T follicular helper cell (primary cell): ENCODE data around the gene NT5E.

Experiments
- DNase-seq: peaks from one replicate; pipeline ENCODE4 v3.0.0-alpha.2; 2020; ENCODE audit warnings: low read depth

The NT5E gene

GRCh38 chr6:85421972-85422371 is 27.9 kb upstream of the NT5E start:
- no peak for DNase-seq

DNA sequence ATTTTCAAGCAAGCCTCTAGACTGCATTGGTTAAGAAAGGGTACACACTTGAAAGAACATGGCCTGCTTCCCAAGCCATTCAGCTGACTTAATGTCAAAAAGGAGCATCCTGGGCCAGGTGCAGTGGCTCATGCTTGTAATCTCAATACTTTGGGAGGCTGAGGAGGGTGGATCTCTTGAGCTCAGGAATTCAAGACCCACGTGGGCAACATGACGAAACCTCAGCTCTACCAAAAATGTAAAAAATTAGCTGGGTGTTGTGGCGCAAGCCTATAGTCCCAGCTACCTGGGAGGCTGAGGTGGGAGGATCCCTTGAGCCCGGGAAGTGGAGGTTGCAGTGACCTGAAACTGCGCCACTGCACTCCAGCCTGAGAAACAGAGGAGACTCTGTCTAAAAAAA is 26.9 kb upstream of the NT5E start:
- DNase-seq = no peak

DNA sequence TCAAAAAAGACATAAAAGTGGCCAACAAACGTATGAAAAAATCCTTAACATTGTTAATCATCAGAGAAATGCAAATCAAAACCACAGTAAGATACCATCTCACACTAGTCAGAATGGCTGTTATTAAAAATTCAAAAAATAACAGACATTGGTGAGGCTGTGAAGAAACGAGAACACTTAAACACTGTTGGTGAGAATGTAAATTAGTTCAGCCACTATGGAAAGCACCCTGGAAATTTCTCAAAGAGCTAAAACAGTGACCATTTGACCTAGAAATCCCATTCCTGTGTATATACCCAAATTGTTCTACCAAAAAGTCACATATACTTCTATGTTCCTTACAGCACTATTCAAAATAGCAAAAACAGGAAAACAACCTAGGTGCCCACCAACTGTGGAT is 24.9 kb upstream of the NT5E start:
- DNase-seq = no peak

DNA sequence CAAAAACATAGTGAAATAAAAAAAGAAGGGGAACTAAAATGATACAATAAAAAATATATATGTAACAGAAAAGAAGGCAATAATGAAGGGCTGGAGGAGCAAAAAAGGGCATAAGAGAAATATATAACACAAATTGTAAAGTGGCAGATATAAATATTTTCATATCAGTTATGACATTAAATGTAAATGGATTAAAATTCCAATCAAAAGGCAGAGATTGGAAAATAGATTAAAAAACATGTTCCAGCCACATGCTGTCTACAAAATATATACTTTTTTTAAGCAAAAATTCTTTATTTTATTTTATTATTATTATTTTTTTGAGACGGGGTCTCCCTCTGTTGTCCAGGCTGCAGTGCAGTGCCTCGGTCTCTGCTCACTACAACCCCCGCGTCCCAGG is 23.9 kb upstream of the NT5E start:
- no peak for DNase-seq

GRCh38 chr6:85428486-85428885 is 21.4 kb upstream of the NT5E start:
- DNase-seq = no peak

DNA sequence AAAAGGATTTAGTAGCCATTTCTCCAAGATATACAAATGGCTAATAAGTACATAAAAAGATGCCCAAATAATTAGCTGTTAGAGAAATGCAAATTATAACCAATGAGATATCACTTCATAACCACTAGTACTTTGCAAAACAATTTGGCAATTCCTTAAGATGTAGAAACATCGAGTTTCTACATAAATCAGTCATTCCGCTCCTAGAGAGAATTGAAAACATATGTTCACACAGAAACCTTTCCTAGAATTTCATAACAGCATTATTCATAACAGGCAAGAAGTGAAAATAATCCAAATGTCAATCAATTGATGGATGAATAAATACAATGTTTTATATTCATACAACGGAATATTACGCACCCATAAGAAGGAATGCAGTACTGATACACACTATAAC is 20.5 kb upstream of the NT5E start:
- DNase-seq = no peak

GRCh38 chr6:85431271-85431670 is 18.6 kb upstream of the NT5E start:
- no peak for DNase-seq

GRCh38 chr6:85432554-85432953 is 17.3 kb upstream of the NT5E start:
- DNase-seq = no peak

DNA sequence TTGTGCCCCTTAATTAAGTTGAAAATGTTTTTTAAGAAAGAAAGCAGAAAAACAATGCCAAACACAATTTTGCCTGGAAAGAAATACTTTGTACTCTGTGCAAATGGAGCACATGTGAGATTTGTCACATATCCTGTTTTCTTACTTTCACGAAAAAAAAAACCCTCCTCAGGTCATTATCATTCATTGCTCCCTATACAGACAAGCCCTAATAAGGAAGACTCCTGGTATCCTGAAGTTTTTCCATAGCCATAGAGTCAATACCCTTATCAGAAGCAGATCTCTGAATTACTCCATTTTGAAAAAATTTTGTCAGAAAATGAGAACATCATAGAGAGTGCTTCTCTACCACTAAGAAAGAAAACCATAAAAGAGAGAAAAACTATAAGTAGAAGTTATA is 14.0 kb upstream of the NT5E start:
- no peak for DNase-seq

DNA sequence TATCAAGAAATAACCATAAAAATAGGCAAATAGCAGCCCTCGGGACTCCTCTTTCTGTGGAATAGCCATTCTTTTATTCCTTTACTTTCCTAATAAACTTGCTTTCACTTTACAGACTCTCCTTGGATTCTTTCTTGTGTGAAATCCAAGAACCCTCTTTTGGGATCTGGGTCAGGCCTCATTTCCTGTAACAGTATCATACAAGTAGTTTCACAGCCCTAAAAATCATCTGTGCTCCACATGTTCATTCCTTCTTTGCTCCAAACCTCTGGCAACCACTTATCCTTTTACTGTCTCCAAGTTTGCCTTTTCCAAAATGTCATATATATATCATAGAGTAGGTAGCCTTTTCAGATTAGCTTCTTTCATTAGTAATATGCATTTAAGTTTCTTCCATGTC is 13.5 kb upstream of the NT5E start:
- no peak for DNase-seq

DNA sequence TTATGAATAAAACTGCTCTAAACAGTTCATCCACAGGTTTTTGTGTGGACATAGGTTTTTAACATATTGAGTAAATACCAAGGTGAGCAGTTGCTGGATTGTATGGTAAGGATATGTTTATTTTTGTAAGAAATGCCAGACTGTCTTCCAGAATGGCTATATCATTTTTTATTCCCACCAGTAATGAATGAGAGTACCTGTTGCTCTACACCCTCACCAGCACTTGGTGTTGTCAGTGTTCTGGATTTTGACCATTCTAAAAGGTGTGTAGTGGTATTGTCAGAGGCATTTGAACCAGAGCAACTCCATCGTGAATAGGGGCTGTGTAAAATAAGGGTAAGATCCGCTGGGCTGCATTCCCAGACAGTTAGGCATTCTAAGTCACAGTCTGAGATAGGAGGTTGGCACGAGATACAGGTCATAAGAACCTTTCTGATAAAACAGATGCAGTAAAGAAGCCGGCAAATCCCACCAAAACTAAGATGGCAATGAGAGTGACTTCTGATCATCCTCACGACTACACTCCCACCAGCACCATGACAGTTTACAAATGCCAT is 12.9 kb upstream of the NT5E start:
- no peak for DNase-seq

- no peak for DNase-seq
Measured at GRCh38 chr6:85443349-85444117, 6.3 kb upstream of the NT5E start.

- no peak for DNase-seq
Measured at GRCh38 chr6:85449388-85449817, 480 bp upstream of the NT5E start.

- no peak for DNase-seq
Measured at GRCh38 chr6:85451565-85452306, 1.9 kb downstream of the NT5E start.

DNA sequence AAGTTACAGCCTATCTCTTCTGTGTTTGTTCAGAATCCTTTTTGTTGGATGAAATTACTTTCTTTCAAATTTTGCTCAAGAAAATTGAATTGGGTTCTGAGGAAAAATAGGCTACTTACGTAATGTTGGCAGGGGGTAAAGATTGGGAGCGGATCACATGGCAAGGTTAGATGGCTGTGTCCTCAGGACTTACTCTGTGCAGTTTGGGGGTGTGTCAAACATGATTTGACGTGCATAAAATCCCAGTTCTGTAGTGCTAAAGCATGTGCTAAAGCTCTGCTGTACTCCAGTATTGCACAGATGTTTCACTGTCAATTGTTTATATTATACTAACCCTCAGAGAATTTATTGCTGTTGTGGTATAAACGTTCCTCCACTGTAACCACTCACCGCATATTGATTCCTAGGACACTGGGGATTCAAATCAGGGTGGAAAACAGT is 2.6 kb downstream of the NT5E start:
- no peak for DNase-seq

- DNase-seq = no peak
Measured at GRCh38 chr6:85453052-85453451, 3.2 kb downstream of the NT5E start.

DNA sequence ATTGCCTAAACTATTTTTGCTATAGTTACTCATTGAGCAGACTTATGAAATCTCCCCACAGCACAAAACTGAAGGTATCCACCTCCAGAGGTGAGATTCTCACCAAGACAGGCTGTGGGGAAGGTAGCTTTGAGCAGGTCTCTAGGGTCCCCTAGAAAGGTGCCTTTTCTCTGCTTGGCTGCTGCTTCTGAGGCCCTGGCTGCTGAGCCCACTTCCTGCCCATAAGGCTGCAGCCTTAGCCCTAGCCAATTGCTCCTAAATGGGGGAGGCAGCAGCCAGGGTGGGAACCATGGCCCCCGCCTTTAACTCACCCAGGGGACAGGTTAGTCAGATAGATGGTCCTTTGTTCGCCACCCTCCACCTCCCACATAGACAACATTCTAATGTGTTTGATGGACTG is 3.6 kb downstream of the NT5E start:
- no peak for DNase-seq

DNA sequence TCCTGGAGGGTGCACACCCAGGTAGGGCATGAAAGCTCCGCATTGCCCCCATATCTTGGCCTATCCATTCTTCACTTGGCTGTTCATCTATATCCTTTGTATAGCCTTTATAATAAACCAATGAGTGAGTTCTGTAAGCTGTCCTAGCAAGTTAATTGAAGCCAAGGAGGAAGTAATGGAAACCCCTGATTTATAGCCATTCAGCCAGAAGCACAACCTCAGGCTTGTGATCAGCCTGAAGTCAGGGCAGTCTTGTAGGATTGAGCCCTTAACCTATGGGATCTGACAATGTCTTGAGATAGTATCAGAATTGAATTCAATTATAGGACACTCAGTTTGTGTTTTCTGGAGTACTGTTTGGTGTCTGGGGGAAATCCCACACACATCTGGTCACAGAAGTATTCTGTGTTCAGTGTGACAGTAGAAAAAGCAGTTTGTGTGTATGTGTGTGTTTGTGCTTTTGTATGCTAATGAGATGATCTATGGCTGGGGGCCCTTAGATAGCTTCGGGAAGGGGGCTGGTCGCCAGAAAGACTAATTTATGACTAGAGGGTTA is 5.7 kb downstream of the NT5E start:
- DNase-seq = no peak

GRCh38 chr6:85456782-85457181 is 6.9 kb downstream of the NT5E start:
- DNase-seq = no peak

- no peak for DNase-seq
Measured at GRCh38 chr6:85458184-85458583, 8.3 kb downstream of the NT5E start.

DNA sequence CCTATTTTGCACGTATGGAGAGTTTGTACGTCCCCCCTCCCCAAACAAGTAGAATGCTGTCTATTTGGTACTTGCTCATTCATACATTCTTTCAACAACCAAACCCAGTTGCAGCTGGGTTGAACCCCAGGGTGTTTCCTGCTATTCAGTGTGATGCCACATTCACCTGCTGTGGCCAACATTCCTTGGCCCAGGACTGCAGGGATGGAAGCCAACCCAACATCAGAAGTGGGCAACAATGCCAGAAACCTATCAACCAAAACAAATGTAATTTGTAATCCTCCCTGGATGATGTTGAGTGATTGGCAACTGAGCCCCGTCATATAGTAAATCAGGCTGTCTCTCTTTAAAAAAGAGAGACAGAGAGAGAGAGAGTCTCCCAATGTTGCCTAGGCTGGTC is 8.9 kb downstream of the NT5E start:
- DNase-seq = no peak

- no peak for DNase-seq
Measured at GRCh38 chr6:85459224-85459901, 9.5 kb downstream of the NT5E start.
